HG02970 (cell line): ENCODE data around the gene FNDC3A.
"Not testable (repeated sequence)": the region's sequence is repeated elsewhere in the genome, so short reads cannot be mapped to it uniquely, and the experiment has no call there.

Experiments used
- ATAC-seq: cut with Tn5 transposase; IDR thresholded peaks from one replicate; pipeline ENCODE4 v1.9.1; 2021; ENCODE audit warnings: mild to moderate bottlenecking, moderate library complexity, moderate number of reproducible peaks; ENCODE audit not compliant: unreplicated experiment, low FRiP score

FNDC3A gene

GRCh38 chr13:49124693-49125304 lies 149.1 kb downstream of the FNDC3A start:
- no peak for ATAC-seq

- ATAC-seq, result no peak
Observed at GRCh38 chr13:49125964-49126524, 150.3 kb downstream of the FNDC3A start.

DNA sequence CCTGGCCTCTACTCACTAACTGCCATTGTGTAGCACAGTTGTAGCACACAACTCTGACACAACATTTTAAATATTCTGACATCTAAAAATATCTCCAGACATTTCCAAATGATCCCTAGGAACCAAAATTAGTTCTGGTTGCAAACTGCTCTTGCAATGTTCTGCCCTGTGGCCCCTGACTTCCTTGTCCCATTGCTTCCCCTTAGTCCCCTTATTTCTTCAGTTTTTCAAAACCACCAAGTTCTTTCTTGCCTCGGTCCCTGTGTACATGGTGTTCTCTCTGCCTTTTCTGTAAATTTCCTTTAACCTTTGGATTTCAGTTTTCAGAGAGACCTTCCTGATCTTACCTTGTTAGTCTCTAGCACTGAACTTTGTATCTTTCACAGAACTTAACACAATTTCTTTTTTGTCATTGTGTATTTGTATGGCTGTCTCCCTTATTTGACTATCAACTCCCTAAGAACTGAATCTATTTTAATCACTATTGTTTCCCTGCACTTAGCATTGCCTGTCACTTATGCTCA lies 156.8 kb downstream of the FNDC3A start:
- no peak for ATAC-seq

DNA sequence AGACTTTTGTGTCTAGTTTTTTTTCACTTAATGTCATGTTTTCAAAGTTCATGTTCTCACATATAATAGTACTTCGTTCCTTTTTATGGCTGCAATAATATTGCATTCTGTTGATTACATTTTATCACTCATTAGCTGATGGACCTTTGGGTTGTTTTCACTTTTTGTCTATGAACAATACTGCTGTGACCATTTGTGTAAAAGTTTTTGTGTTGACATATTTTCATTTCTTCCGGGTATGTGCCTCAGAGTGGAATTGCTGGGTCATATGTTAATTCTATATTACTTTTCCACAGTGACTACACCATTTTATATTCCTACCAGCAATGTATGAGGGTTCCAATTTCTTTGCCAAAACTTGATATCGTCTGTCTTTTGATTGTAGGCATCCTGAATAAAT lies 158.6 kb downstream of the FNDC3A start:
- ATAC-seq, result no peak

DNA sequence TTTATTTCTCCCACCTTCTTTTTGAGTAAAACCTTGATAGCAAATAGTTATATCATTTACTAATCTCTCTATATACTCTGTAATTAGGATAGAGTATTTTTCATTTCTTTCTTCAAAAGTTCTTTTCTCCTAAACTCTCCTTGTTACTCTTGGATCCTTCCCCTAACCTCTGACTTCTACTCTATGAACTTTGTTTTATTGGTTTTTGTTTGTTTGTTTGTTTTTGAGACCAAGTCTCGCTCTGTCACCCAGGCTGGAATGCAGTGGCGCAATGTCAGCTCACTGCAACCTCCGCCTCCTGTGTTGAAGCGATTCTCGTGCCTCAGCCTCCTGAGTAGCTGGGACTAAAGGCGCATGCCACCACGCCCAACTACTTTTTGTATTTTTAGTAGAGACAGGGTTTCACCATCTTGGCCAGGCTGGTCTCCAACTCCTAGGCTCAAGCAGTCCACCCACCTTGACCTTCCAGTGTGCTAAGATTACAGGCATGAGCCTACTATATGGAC lies 161.5 kb downstream of the FNDC3A start:
- not testable (repeated sequence) for ATAC-seq

DNA sequence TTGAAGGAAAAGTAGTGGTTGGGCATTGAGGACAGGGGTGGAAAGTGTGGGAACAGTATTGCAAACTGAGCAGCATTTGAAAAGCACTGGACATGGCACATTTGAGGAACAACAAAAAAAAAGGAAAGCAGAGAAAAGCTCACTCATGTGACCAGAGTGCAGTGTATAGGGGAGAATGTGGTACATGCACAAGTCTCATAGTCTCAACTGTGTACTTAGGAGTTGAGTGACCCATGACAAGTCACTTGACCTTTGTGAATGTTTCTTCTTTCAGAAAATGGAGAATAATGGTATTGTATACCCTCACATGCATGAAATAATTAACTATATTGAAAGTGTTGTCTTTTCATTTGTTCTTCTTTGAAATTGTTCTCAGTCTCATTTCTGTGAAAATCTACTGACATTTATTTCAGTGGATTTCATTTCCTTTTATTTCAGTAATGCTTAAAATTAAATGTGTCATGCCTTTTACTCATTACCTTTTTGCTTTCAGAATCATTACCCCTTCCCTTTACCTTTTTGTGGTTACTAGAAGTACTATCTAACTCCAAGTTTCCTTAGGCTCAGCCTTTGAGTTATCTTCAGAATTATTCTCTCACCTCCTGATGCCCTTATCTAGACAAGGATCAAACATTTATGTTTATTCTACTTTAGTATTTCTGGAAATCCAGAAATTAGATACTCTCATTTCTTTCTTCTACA lies 165.3 kb downstream of the FNDC3A start:
- no peak for ATAC-seq

GRCh38 chr13:49146950-49147355 lies 171.2 kb downstream of the FNDC3A start:
- ATAC-seq, result no peak

GRCh38 chr13:49148405-49148804 lies 172.7 kb downstream of the FNDC3A start:
- no peak for ATAC-seq

GRCh38 chr13:49157955-49158584 lies 182.4 kb downstream of the FNDC3A start:
- ATAC-seq, result not testable (repeated sequence)

- ATAC-seq, result not testable (repeated sequence)
Observed at GRCh38 chr13:49163162-49163561, 187.4 kb downstream of the FNDC3A start.

GRCh38 chr13:49164712-49165111 lies 189.0 kb downstream of the FNDC3A start:
- no peak for ATAC-seq

DNA sequence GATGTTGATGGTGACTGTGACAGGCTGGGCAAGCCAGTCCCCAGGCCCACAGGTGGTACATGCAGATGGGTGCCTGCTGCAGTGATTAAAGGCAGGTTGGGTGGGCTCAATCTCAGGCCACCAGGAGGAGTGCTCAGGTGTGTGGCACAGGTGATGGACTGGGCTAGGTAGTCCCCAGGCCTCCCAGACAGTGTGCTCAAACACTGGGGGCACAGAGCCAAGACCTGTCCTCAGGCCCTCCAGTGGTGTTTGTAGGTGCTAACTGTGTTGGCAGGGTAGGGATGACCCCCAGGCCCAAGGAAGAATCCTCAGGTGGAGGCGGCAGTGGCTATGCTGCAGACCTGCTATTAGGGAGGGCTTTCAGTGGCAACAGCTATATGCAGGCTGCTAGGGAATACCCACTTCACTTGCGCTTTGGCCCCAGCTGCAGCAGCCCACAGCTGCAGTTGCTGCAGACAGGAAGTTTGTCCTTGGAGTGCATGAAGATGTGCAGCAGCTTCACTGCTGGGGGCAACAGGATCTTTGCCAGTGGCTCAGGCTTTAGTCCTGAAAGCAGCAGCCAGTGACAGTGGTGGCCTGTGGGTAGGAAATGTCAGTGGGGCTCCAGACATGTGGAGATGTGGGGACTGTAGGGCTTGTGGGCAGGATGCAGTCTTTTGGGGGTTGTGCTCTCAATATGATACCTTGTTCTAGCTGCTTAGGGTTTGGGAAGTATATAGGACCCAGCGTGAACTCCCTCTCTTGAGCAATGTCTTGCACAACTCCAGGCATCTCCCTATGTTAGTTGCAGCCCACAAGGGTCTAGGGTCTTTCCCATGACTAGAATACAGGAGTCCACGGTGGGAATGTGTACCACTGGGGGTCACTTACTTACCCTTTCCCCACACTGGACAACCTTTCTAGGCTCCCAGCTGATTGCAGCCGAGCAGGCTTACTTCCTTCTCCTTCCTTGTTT lies 190.4 kb downstream of the FNDC3A start:
- ATAC-seq, result no peak

- ATAC-seq, result no peak
Observed at GRCh38 chr13:49171359-49171758, 195.6 kb downstream of the FNDC3A start.

DNA sequence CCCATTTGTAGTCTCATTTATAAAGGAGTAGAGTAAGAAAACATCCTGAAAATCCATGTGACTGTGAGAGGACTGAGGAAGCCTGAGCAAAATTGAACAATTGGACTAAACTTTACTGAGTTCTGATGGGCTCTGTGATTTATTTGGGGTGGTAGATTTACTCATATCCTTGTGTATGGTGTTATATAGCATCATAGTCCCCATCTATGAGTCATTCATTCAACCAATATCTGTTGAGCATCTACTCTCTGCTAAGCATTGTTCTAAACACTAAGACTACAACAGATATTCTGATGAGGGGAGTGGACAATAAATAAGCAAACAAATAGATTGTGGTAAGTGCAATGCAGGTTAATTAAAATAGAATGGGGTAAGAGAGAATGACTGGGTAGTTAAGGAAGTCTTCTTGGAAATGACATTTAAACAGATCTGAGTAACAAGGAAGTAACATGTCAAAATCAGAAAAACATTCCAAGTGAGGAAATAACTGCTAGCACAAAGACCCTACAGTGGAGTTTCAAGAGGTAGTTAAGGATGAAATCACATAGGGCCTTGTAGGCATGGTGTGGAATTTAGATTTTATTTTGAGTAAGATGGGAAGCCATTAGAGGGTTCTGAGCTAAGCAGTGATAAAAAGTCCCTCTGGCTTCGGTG lies 208.1 kb downstream of the FNDC3A start:
- ATAC-seq, result no peak

GRCh38 chr13:49184621-49185020 lies 208.9 kb downstream of the FNDC3A start:
- no peak for ATAC-seq

- ATAC-seq, result no peak
Observed at GRCh38 chr13:49185264-49185663, 209.6 kb downstream of the FNDC3A start.

DNA sequence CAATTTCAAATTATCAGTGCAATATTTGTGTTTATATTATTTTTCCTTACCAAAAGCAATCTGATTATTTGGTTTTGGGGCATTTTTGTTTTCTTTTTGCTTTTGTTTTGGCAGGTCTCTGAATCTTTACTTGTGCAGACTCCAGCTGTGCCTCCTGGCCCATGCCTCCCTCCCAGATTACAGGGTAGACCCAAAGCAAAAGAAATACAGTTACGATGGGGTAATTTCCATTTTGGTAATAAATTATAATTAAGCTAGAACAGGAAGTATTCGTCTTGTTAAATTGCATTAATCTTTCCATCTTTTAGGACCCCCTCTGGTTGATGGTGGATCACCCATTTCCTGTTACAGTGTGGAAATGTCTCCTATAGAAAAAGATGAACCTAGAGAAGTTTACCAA lies 215.2 kb downstream of the FNDC3A start:
- ATAC-seq, result no peak

DNA sequence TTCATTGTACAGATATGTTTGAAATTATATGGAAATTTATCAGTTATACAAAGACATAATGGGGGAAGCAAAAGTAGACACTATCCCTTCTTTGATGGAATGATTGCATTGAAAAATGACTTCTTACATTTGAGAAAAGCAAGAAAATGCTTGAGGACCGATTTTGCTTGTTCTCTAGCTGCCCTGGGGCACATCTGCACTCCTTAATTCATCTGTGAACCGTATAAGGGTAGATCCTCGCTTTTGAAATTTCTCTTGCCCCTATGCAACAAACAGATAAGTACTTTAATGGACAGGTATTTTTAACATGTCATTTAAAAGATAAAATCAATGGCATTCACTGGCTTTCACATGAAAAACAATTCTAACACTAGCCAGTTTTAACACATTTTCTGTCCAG lies 230.9 kb downstream of the FNDC3A start:
- ATAC-seq, result no peak

GRCh38 chr13:49208619-49209018 lies 232.9 kb downstream of the FNDC3A start:
- ATAC-seq, result no peak
